ENCODE data around the gene CPEB2.
A peak's percentile ranks its signal among the peaks of the same experiment; 100 is the strongest.

Gene CPEB2

DNA sequence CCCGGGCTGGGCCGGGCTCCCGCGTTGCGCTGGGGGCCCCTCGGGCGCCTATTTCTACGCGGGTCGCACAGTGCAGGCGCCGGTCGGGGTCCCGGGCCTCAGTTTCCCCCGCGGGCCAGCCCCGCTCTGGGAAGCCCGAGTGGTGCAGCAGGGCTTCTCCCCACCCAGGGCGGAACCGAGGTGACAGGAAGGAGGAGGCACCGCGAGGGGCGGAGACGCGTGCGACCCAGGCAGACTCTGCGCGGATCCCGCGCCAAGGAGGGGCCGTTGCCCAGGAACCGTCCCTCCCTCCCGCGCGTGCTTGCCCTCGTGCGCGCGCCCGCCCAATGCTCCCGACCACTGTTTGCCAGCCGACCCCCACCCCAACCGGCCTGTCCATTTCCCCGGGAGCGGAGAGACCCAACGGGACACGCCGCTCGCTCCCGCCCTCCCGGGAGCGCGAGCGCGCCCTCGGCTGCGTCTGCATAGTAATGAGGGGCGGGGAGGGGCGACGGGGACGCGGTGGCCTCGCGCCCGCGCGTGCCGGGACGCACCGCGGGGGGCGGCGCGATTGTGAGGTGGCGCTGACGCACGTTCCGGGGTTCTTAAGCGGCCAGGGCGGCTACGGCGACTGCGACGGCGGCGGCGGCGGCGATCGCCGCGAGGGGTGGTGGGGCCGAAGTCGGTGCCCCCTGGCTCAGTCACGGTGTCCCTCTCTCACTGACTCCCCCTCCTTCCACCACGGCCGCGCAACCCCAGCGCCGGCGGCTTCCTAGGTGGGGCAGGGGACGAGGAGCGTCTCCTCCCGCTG, at the start of gene CPEB2:
TSS of gene CPEB2 (plus strand) at position 613 of the 790 bp plus-strand sequence. CDS start 193 bp downstream, outside the sequence.
- peak within 1 kb of the TSS; percentile 93 for H3K4me3 ChIP-seq (ENCODE audit: low read length)

DNA sequence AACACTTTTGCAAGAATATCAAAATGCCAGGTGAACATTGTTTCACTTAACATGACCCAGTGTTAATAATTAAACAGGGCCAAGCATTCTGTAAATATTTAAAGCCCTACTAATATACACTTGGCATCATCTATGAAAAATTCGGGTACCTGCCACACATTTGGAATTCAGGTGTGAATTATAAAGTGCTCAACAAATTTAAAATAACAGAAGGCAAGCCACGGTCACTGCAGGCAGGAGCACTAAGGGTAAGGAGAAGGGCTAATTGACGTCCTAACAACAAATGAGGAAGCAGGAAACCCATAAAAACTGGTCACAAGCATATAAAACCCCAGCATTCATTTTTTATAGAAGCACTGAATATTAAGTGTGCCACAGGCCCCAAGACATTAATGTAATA, 43.8 kb upstream of the CPEB2 start:
- no peaks in the 10 kb centered on the region for H3K27me3 ChIP-seq (ENCODE audit: control insufficient read depth, insufficient read depth, low read length)
- H3K4me3 ChIP-seq (ENCODE audit: low read length) = no peak overlapping the region
- no peaks in the 10 kb centered on the region for H3K36me3 ChIP-seq (ENCODE audit: control insufficient read depth, insufficient read depth, low read length)
- H3K27ac ChIP-seq (ENCODE audit: low read depth, low read length) = no peak overlapping the region
- no peaks in the 10 kb centered on the region for H3K4me1 ChIP-seq (ENCODE audit: control insufficient read depth, insufficient read depth, low read length)
- H3K9ac ChIP-seq (ENCODE audit: low read length) = no peak overlapping the region

More for the DNA sequence above, at the start of gene CPEB2:
- peak within 1 kb of the TSS; percentile 100 for H3K27ac ChIP-seq (ENCODE audit: low read depth, low read length)
- H3K4me1 ChIP-seq (ENCODE audit: control insufficient read depth, insufficient read depth, low read length) = peaks cover 10% of the 10 kb centered on the region
- H3K27me3 ChIP-seq (ENCODE audit: control insufficient read depth, insufficient read depth, low read length) = no peaks in the 10 kb centered on the region
- no peaks in the 10 kb centered on the region for H3K36me3 ChIP-seq (ENCODE audit: control insufficient read depth, insufficient read depth, low read length)
- H3K9ac ChIP-seq (ENCODE audit: low read length) = peak within 1 kb of the TSS; percentile 91

DNA sequence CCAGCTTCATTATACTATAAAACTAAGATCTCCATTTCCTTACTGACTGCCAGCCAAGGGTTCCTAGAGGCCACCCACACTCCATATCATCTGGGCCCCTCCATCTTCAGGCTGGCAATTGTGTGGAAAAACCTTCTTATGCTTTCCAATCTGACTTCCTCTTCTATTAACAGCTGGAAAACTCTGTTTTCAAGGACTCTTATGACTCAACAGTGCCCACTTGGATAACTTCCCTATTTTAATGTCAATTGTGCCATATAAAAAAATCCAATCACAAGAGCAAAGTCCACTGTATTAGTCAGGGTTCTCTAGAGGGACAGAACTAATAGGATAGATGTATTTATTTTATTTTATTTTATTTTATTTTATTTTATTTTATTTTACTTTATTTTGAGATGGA, 41.0 kb upstream of the CPEB2 start:
- Histone ChIP-seq H3K36me3 (ENCODE audit: control insufficient read depth, insufficient read depth, low read length) (no peaks in the 10 kb centered on the region), H3K4me3 (ENCODE audit: low read length) (no peak overlapping the region), H3K27me3 (ENCODE audit: control insufficient read depth, insufficient read depth, low read length) (no peaks in the 10 kb centered on the region), H3K9ac (ENCODE audit: low read length) (no peak overlapping the region), H3K4me1 (ENCODE audit: control insufficient read depth, insufficient read depth, low read length) (no peaks in the 10 kb centered on the region), H3K27ac (ENCODE audit: low read depth, low read length) (no peak overlapping the region)

DNA sequence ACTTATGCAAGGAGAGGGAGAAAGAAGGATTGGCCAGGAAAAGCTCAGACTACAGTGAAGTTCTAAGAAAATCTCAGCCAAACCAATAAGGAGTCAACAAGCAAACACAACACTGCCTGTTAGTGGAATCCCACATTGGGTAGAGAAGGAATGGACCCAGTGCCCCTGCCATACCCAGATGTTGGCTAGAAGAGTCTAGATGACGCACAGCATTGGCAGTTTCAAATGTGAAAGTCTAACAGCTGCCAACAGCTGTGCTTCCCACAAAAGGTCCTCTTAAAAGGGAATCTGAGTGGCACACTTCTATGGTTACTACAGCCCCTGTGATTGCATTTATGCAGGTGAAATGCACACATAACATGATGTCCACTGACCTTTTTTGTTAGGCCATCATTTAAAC, 37.2 kb upstream of the CPEB2 start:
- Histone ChIP-seq H3K4me3 (ENCODE audit: low read length) (no peak overlapping the region), H3K4me1 (ENCODE audit: control insufficient read depth, insufficient read depth, low read length) (no peaks in the 10 kb centered on the region), H3K27ac (ENCODE audit: low read depth, low read length) (no peak overlapping the region), H3K36me3 (ENCODE audit: control insufficient read depth, insufficient read depth, low read length) (no peaks in the 10 kb centered on the region), H3K27me3 (ENCODE audit: control insufficient read depth, insufficient read depth, low read length) (no peaks in the 10 kb centered on the region), H3K9ac (ENCODE audit: low read length) (no peak overlapping the region)

DNA sequence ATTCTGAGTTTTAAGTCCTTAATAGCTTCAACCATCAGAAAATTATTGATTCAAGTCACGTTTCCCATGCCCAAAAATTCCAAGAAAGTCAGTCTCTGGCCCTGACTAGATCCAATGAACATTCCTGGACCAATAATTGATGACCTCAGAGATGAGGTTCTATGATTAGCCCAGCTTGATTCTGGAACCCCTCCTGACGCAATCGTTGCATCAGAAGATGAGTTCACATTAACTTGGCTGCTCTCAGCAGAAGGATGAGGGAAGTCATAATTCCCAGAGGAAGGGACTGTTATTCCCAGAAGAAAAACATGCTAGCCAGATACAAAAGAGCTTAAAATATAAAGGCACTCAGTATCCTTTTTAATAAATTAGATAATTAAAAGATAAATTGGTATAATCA, 34.3 kb upstream of the CPEB2 start:
- Histone ChIP-seq H3K4me3 (ENCODE audit: low read length) (no peak overlapping the region), H3K9ac (ENCODE audit: low read length) (no peak overlapping the region), H3K36me3 (ENCODE audit: control insufficient read depth, insufficient read depth, low read length) (no peaks in the 10 kb centered on the region), H3K4me1 (ENCODE audit: control insufficient read depth, insufficient read depth, low read length) (no peaks in the 10 kb centered on the region), H3K27me3 (ENCODE audit: control insufficient read depth, insufficient read depth, low read length) (no peaks in the 10 kb centered on the region), H3K27ac (ENCODE audit: low read depth, low read length) (no peak overlapping the region)

GRCh38 chr4:14977830-14978229, 24.5 kb upstream of the CPEB2 start:
- Histone ChIP-seq H3K27me3 (ENCODE audit: control insufficient read depth, insufficient read depth, low read length) (no peaks in the 10 kb centered on the region), H3K9ac (ENCODE audit: low read length) (no peak overlapping the region), H3K4me1 (ENCODE audit: control insufficient read depth, insufficient read depth, low read length) (peaks cover 4% of the 10 kb centered on the region), H3K27ac (ENCODE audit: low read depth, low read length) (no peak overlapping the region), H3K36me3 (ENCODE audit: control insufficient read depth, insufficient read depth, low read length) (no peaks in the 10 kb centered on the region), H3K4me3 (ENCODE audit: low read length) (no peak overlapping the region)

DNA sequence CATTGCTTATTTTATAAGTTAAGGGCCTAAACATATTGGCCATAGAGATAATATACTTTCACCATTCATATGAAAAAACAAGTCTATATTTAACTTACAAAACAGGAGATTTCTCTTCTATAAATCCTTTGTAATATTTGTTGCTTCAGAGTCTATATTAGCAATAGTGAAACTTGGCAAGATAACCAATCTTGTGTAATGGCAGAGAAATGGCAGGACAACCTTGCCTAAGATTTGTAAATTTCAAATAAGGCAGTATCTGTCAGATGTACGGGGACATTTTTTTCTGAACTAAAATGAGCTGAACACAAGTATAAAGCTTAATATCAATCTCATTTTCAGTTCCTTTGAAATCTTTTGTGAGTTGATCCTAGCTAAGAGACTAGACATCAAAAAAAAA, 17.8 kb upstream of the CPEB2 start:
- no peak overlapping the region for H3K27ac ChIP-seq (ENCODE audit: low read depth, low read length)
- H3K9ac ChIP-seq (ENCODE audit: low read length) = no peak overlapping the region
- H3K4me1 ChIP-seq (ENCODE audit: control insufficient read depth, insufficient read depth, low read length) = no peaks in the 10 kb centered on the region
- H3K36me3 ChIP-seq (ENCODE audit: control insufficient read depth, insufficient read depth, low read length) = no peaks in the 10 kb centered on the region
- H3K4me3 ChIP-seq (ENCODE audit: low read length) = no peak overlapping the region
- no peaks in the 10 kb centered on the region for H3K27me3 ChIP-seq (ENCODE audit: control insufficient read depth, insufficient read depth, low read length)

- no peaks in the 10 kb centered on the region for H3K36me3 ChIP-seq (ENCODE audit: control insufficient read depth, insufficient read depth, low read length)
- H3K4me1 ChIP-seq (ENCODE audit: control insufficient read depth, insufficient read depth, low read length) = no peaks in the 10 kb centered on the region
- no peak overlapping the region for H3K27ac ChIP-seq (ENCODE audit: low read depth, low read length)
- H3K4me3 ChIP-seq (ENCODE audit: low read length) = no peak overlapping the region
- H3K9ac ChIP-seq (ENCODE audit: low read length) = no peak overlapping the region
- H3K27me3 ChIP-seq (ENCODE audit: control insufficient read depth, insufficient read depth, low read length) = no peaks in the 10 kb centered on the region
Measured at GRCh38 chr4:14985161-14985560, 17.1 kb upstream of the CPEB2 start.

DNA sequence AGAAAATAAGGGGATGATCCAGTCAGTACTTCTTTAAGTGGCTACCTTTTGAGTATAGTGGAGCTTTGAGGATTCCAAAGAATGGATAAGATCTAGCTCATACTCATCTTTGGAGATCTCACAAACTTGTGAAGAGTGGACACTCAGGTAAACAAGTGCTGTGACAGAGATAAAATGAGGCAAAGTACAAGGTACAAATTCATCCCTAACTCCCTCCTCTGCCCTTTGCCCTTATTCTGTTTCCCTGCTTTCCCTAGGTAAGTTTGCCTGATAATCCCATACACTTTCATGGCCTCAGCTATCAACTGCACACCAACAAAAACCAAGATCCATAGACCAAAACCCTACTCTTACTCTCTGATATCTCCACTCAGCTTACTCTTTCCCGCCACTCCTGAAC, 16.4 kb upstream of the CPEB2 start:
- Histone ChIP-seq H3K36me3 (ENCODE audit: control insufficient read depth, insufficient read depth, low read length) (no peaks in the 10 kb centered on the region), H3K27ac (ENCODE audit: low read depth, low read length) (no peak overlapping the region)

DNA sequence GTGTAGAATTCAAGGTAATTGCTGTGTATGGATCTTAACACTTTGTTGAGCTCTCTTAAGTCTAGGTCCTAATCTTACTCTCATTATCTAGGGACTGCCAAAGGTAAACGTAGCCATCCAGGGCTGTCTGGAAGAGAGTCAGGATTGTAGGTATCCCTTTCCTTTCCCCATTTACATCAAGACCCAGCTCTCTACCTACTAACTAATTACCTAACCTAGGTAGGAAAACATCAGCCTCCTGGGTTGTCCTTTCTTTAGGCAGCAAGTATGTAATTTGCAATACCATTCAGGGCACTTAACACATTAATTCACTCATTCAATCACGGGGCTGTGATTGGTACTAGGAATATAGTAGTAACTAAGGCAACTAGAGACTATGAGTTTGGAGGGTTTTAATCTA, 15.2 kb upstream of the CPEB2 start:
- Histone ChIP-seq H3K27ac (ENCODE audit: low read depth, low read length) (no peak overlapping the region), H3K27me3 (ENCODE audit: control insufficient read depth, insufficient read depth, low read length) (no peaks in the 10 kb centered on the region), H3K4me3 (ENCODE audit: low read length) (no peak overlapping the region), H3K4me1 (ENCODE audit: control insufficient read depth, insufficient read depth, low read length) (no peaks in the 10 kb centered on the region), H3K9ac (ENCODE audit: low read length) (no peak overlapping the region), H3K36me3 (ENCODE audit: control insufficient read depth, insufficient read depth, low read length) (no peaks in the 10 kb centered on the region)

More for the DNA sequence above, 16.4 kb upstream of the CPEB2 start:
- Histone ChIP-seq H3K4me1 (ENCODE audit: control insufficient read depth, insufficient read depth, low read length) (no peaks in the 10 kb centered on the region), H3K4me3 (ENCODE audit: low read length) (no peak overlapping the region), H3K9ac (ENCODE audit: low read length) (no peak overlapping the region), H3K27me3 (ENCODE audit: control insufficient read depth, insufficient read depth, low read length) (no peaks in the 10 kb centered on the region)

GRCh38 chr4:14990484-14990883, 11.8 kb upstream of the CPEB2 start:
- Histone ChIP-seq H3K4me1 (ENCODE audit: control insufficient read depth, insufficient read depth, low read length) (no peaks in the 10 kb centered on the region), H3K27me3 (ENCODE audit: control insufficient read depth, insufficient read depth, low read length) (no peaks in the 10 kb centered on the region), H3K4me3 (ENCODE audit: low read length) (no peak overlapping the region), H3K27ac (ENCODE audit: low read depth, low read length) (no peak overlapping the region), H3K36me3 (ENCODE audit: control insufficient read depth, insufficient read depth, low read length) (no peaks in the 10 kb centered on the region), H3K9ac (ENCODE audit: low read length) (no peak overlapping the region)

- Histone ChIP-seq H3K4me3 (ENCODE audit: low read length) (no peak overlapping the region), H3K27ac (ENCODE audit: low read depth, low read length) (no peak overlapping the region), H3K36me3 (ENCODE audit: control insufficient read depth, insufficient read depth, low read length) (no peaks in the 10 kb centered on the region), H3K9ac (ENCODE audit: low read length) (no peak overlapping the region), H3K27me3 (ENCODE audit: control insufficient read depth, insufficient read depth, low read length) (no peaks in the 10 kb centered on the region), H3K4me1 (ENCODE audit: control insufficient read depth, insufficient read depth, low read length) (no peaks in the 10 kb centered on the region)
Measured at GRCh38 chr4:14994242-14994641, 8.0 kb upstream of the CPEB2 start.

DNA sequence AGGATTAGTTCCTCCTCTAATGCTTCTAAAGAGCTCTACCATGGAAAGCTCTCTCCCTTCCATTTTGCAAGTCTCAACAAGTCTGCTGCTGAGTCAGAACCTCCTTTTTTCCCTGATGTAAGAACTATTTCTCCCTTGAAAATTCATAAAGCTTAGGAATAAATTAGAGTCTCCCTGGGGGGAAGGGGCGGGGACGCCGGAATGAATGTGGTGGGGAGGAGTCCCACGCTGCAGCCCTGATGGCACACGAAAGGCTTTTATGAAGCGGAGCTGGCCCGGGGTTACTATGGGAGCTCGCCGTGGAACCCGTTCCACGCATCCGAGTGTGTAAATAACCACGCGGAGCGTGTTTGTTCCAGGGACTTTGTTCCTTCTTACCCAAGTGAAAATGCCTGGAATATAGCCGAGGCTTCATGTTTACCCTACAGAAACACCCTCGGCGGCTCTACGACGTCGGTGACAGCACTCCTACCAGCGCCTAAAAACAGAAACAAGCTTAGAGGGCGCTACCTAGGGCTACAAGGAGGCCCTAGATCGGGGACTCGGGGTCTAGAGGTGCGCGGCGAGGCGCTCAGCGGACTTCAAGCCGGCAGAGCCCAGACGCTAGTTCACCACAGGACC, 923 bp upstream of the CPEB2 start:
- Histone ChIP-seq H3K27ac (ENCODE audit: low read depth, low read length) (peak overlapping the region; percentile 100), H3K9ac (ENCODE audit: low read length) (peak overlapping the region; percentile 54), H3K4me1 (ENCODE audit: control insufficient read depth, insufficient read depth, low read length) (peaks cover 6% of the 10 kb centered on the region)

More for the DNA sequence above, 923 bp upstream of the CPEB2 start:
- Histone ChIP-seq H3K4me3 (ENCODE audit: low read length) (peak overlapping the region; percentile 93), H3K36me3 (ENCODE audit: control insufficient read depth, insufficient read depth, low read length) (no peaks in the 10 kb centered on the region), H3K27me3 (ENCODE audit: control insufficient read depth, insufficient read depth, low read length) (no peaks in the 10 kb centered on the region)
